ENCODE data around the gene ENOX1. TPM values are rescaled to one million over a fixed set of nuclear protein-coding genes. Genes with fewer than 3 reads are reported as not detected.

The ENOX1 gene
- polyA plus RNA-seq, 3 donors = 0.04 TPM; not detected in 2

GRCh38 chr13:43794416-43794815 lies 7.6 kb upstream of the ENOX1 start:
- no peaks in the 10 kb centered on the region for H3K4me1 ChIP-seq (ENCODE audit: control insufficient read depth in 1 of 2, insufficient read depth in 2 of 2, low read length in 2 of 2)
- intact Hi-C loops (cut with micrococcal nuclease) = no loop called here
- no peak overlapping the region for H3K4me2 ChIP-seq (replicated peaks; ENCODE audit: extremely low read depth, low read length, poor library complexity, severe bottlenecking)
- H3K9me3 ChIP-seq (replicated peaks in 1 of 2; ENCODE audit: control insufficient read depth in 1 of 2, insufficient read depth in 1 of 2, low read length in 2 of 2) = no peaks in the 10 kb centered on the region
- no peaks in the 10 kb centered on the region for H3K36me3 ChIP-seq (replicated peaks in 1 of 2; ENCODE audit: control insufficient read depth in 1 of 2, insufficient read depth in 2 of 2, low read length in 2 of 2)
- H4K20me1 ChIP-seq (ENCODE audit: insufficient read depth, low read length) = no peaks in the 10 kb centered on the region
- no peaks in the 10 kb centered on the region for H3K79me2 ChIP-seq (ENCODE audit: insufficient read depth, low read length)
- no peak overlapping the region for H3K27ac ChIP-seq (ENCODE audit: low read depth in 1 of 2, low read length in 2 of 2)
- H3K4me1 Mint-ChIP-seq = no peaks in the 10 kb centered on the region
- H3K4me3 ChIP-seq (replicated peaks in 1 of 3; ENCODE audit: low read depth in 2 of 3, low read length in 3 of 3) = no peak overlapping the region
- no peaks in the 10 kb centered on the region for H3K36me3 Mint-ChIP-seq
- no peak for DNase-seq
- no peaks in the 10 kb centered on the region for H3K9me3 Mint-ChIP-seq
- no peak overlapping the region for H3K27ac Mint-ChIP-seq
- peaks cover 0 to 11% of the 10 kb centered on the region in 2 donors for H3K27me3 ChIP-seq (ENCODE audit: control insufficient read depth in 2 of 2, insufficient read depth in 2 of 2, low read length in 2 of 2)
- H3K9ac ChIP-seq (ENCODE audit: insufficient read depth, low read length, poor library complexity, severe bottlenecking) = no peak overlapping the region
- H3K4me3 Mint-ChIP-seq = no peak overlapping the region
- no peak overlapping the region for H2AFZ ChIP-seq (ENCODE audit: insufficient read depth, low read depth, low read length, poor library complexity, severe bottlenecking)
- peaks cover 0 to 8% (median 6%) of the 10 kb centered on the region in 3 donors for H3K27me3 Mint-ChIP-seq (ENCODE audit: low read depth in 3 of 3)
- TF ChIP-seq, protein P1, sequence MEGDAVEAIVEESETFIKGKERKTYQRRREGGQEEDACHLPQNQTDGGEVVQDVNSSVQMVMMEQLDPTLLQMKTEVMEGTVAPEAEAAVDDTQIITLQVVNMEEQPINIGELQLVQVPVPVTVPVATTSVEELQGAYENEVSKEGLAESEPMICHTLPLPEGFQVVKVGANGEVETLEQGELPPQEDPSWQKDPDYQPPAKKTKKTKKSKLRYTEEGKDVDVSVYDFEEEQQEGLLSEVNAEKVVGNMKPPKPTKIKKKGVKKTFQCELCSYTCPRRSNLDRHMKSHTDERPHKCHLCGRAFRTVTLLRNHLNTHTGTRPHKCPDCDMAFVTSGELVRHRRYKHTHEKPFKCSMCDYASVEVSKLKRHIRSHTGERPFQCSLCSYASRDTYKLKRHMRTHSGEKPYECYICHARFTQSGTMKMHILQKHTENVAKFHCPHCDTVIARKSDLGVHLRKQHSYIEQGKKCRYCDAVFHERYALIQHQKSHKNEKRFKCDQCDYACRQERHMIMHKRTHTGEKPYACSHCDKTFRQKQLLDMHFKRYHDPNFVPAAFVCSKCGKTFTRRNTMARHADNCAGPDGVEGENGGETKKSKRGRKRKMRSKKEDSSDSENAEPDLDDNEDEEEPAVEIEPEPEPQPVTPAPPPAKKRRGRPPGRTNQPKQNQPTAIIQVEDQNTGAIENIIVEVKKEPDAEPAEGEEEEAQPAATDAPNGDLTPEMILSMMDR (IDR thresholded peaks at IDR 0.05) = no peak

GRCh38 chr13:43792076-43792881 lies 5.5 kb upstream of the ENOX1 start:
- Mint-ChIP-seq H3K27me3 (ENCODE audit: low read depth in 3 of 3) (peaks cover 9 to 24% (median 19%) of the 10 kb centered on the region in 3 donors), H3K9me3 (no peaks in the 10 kb centered on the region), H3K27ac (no peak overlapping the region), H3K36me3 (no peaks in the 10 kb centered on the region), H3K4me3 (no peak overlapping the region), H3K4me1 (peaks cover 5% of the 10 kb centered on the region)
- Histone ChIP-seq H3K4me3 (replicated peaks in 1 of 3; ENCODE audit: low read depth in 2 of 3, low read length in 3 of 3) (no peak overlapping the region), H3K4me2 (replicated peaks; ENCODE audit: extremely low read depth, low read length, poor library complexity, severe bottlenecking) (no peak overlapping the region), H3K79me2 (ENCODE audit: insufficient read depth, low read length) (no peaks in the 10 kb centered on the region), H2AFZ (ENCODE audit: insufficient read depth, low read depth, low read length, poor library complexity, severe bottlenecking) (no peak overlapping the region), H3K4me1 (ENCODE audit: control insufficient read depth in 1 of 2, insufficient read depth in 2 of 2, low read length in 2 of 2) (peaks cover 2 to 3% of the 10 kb centered on the region in 2 donors), H4K20me1 (ENCODE audit: insufficient read depth, low read length) (no peaks in the 10 kb centered on the region), H3K9ac (ENCODE audit: insufficient read depth, low read length, poor library complexity, severe bottlenecking) (no peak overlapping the region), H3K27ac (ENCODE audit: low read depth in 1 of 2, low read length in 2 of 2) (no peak overlapping the region), H3K27me3 (ENCODE audit: control insufficient read depth in 2 of 2, insufficient read depth in 2 of 2, low read length in 2 of 2) (peaks cover 2 to 29% of the 10 kb centered on the region in 2 donors), H3K9me3 (replicated peaks in 1 of 2; ENCODE audit: control insufficient read depth in 1 of 2, insufficient read depth in 1 of 2, low read length in 2 of 2) (peaks cover 0 to 5% of the 10 kb centered on the region in 2 donors), H3K36me3 (replicated peaks in 1 of 2; ENCODE audit: control insufficient read depth in 1 of 2, insufficient read depth in 2 of 2, low read length in 2 of 2) (no peaks in the 10 kb centered on the region)
- no CpG with 5 or more reads among the region's 3 CpGs for WGBS (ENCODE audit: insufficient coverage)
- TF ChIP-seq, protein P1 (IDR thresholded peaks at IDR 0.05) = no peak
- intact Hi-C loops (cut with micrococcal nuclease) = no loop called here
- DNase-seq = no peak
